HG03108 (cell line): ENCODE data around the gene KRTAP10-10.
"Not testable (repeated sequence)": the region's sequence is repeated elsewhere in the genome, so short reads cannot be mapped to it uniquely, and the experiment has no call there.

Experiments used
- ATAC-seq: cut with Tn5 transposase; IDR thresholded peaks from one replicate; pipeline ENCODE4 v1.9.1; 2021; ENCODE audit warnings: moderate library complexity; ENCODE audit not compliant: unreplicated experiment

The KRTAP10-10 gene

GRCh38 chr21:44649521-44650100, 12.5 kb downstream of the KRTAP10-10 start:
- ATAC-seq, result no peak

GRCh38 chr21:44650265-44650972, 13.3 kb downstream of the KRTAP10-10 start:
- ATAC-seq, result no peak

DNA sequence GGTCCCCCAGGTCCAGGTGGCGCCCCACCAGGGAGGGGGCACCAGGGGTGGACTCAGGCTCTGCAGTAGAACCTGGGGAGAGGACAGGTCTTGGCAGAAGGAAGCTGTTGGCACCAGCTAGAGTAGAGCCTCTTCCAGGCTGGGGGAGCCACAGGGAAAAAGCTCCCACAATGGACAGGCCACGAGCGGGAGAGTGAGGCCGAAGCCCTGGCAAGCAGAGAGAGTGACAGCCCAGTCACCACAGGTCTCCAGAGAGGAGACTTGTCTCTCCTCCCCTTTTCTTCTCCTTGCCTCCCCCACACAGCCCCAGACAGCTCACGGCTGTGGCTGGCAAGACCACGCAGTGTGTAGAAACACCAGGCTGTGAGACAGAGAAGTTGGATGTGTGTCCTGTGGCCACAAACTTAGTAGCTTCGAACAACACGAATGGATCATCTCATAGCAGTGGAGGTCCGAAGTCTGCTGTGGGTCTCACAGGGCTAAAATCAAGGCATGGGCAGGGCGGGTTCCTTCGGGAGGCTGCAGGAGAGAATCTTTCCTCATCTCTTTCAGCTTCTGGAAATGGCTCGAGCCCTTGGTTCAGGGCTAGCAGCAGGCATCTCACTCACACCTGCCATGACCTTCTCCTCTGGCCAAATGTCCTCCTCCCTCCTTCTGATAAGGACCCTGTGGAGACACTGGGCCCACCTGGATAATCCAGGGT, 14.0 kb downstream of the KRTAP10-10 start:
- no peak for ATAC-seq

GRCh38 chr21:44653123-44653522, 16.0 kb downstream of the KRTAP10-10 start:
- ATAC-seq, result no peak

- ATAC-seq, result no peak
These were observed 16.8 kb downstream of the KRTAP10-10 start for GRCh38 chr21:44653656-44654575.

DNA sequence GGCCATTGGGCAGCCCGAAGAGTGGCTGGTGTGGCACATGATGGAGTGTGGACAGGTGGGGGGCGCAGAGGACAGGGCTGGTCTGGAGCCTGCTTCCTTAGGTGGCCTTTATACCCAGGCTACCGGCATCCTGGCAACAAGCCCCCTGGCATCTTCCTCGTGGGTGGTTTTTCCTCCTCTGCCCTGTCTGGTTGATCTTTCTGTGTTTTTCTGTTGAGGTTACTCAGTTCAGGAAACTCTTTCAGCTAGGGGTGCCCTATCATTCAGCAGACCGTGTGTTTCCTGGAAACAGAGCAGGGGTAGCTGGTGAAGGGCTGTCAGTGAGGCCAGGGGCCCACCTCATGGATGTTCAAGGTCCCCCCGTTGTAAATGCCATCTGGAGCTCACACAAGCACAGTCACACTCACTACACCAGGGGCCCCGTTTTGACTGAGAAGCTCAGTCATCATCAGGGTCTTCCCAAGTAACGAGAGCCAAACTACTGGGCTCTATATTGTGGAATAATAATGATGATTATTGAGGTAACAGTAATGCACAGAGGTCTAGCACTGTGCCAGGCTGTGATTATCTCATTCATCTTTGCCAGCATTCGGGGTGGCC, 17.5 kb downstream of the KRTAP10-10 start, which contains the start of gene KRTAP12-4:
Gene KRTAP12-4 (minus strand): TSS at position 84 of the 600 bp plus-strand sequence. CDS start 45 bp downstream, at position 39.
- no peak for ATAC-seq

DNA sequence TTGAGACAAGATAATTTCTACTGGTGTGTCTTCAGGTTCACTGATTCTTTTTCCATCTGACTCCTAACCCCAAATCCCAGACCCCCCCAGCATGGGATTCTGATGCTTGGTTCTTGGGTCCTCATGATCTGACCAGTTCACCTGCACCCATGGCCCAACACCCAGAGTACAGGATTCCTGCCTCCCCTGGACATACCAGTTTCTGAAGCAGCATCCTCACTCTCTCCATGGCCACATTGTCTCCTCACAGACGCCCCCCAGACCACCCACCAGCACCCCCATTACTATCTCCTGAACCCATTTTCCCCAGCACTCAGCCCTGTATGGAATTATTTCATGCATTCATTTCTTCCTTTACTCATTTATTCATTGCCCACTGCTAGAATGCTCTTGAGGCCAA, 19.7 kb downstream of the KRTAP10-10 start:
- ATAC-seq, result no peak

DNA sequence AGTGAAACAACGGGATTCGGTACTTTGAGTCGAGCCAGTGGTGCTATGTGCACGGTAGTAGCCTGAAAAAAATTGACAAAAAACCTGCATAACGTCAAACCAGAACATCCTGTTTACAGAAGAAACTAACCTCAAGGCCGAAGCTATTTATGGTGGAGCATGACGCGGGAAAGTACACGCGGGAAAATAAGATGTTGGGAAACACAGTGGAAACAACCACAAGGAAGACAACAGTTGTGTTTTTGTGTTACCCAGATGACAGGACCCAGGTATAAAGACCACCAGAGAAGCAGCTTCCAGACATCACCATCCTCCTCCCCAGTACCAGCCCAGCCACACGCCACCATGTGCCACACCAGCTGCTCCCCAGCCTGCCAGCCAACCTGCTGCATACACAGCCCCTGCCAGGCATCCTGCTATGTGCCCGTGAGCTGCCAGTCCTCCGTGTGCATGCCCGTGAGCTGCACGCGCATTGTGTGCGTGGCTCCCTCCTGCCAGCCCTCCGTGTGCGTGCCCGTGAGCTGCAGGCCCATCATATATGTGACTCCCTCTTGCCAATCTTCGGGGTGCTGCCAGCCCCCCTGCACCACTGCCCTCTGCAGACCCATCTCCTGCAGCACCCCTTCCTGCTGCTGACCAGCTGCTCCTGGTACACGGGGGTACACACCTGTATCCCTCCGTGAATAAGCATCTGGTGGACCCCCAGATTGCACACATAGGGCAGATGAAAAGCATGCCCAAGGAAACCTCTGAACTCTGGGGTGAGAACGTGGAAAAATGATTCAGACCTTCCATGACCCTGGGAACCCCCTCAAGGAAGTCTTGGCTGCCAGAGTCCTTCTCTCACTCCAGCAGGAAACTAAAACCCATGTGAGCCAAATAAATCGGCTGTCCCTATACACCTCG, 20.7 kb downstream of the KRTAP10-10 start, which contains the start of gene KRTAP12-3:
Gene KRTAP12-3 (plus strand): TSS at position 298 of the 906 bp plus-strand sequence. CDS start 48 bp downstream, at position 346.
- ATAC-seq, result no peak

GRCh38 chr21:44658541-44658910, 21.4 kb downstream of the KRTAP10-10 start:
- ATAC-seq, result no peak

DNA sequence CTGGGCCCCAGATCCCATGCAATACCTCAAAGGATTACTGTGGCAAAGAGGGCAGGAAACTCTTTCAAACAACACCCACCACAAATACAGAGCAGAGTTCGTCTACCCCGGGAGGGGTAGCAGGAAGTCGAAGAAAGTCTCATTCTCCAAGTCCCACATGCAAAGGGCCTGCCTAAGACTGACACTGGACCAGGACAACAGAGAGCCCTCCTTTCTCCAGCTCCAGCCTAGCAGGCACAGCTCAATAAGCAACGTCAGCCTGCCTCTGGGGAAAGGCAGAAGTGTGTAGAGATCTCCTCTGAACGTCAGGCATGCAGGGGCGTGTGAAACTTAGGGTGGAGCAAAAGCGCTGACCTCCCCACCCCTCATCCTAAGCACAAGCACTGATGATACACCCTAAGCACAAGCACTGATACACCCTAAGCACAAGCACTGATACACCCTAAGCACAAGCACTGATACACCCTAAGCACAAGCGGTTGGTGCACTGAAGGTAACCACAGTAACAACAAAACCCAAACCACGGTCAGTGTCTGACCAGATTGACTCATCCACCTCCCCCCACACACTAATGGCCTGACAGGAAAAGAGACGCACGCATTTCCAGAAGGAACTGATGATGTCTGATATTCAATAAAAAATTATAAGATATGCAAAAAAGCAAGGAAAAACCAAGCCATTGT, 21.9 kb downstream of the KRTAP10-10 start:
- no peak for ATAC-seq

DNA sequence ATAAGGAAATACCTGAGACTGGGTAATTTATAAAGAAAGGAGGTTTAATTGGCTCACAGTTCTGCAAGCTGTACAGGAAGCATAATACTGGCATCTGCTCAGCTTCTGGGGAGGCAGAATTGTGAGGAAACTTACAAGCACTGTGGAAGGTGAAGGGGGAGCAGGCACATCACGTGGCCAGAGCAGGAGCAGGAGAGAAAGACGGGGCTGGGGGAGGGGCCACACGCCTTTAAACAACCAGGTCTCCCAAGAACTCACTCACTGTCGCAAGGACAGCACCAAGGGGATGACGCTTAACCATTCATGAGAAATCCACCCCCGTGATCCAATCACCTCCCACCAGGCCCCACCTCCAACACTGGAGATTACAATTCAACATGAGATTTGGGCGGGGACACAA, 24.4 kb downstream of the KRTAP10-10 start:
- ATAC-seq, result not testable (repeated sequence)

DNA sequence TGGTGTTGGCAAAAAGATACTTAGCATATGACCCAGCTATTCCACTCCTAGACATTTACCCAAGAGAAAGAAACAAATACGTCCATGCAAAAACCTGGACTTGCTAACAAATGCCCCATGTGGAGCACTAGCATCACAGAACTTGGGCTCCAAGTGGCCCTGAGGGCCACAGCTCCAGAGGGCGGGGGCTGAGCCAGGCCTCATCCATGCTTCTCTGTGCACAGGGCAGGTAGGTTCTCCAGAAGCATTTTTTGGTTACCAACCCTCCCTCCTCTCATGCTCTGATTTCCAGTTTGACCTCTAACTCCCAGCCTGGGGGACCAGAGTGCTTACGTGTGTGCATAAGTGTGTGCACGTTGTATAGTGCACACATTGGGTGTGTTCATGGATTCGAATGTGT, 27.5 kb downstream of the KRTAP10-10 start:
- no peak for ATAC-seq

DNA sequence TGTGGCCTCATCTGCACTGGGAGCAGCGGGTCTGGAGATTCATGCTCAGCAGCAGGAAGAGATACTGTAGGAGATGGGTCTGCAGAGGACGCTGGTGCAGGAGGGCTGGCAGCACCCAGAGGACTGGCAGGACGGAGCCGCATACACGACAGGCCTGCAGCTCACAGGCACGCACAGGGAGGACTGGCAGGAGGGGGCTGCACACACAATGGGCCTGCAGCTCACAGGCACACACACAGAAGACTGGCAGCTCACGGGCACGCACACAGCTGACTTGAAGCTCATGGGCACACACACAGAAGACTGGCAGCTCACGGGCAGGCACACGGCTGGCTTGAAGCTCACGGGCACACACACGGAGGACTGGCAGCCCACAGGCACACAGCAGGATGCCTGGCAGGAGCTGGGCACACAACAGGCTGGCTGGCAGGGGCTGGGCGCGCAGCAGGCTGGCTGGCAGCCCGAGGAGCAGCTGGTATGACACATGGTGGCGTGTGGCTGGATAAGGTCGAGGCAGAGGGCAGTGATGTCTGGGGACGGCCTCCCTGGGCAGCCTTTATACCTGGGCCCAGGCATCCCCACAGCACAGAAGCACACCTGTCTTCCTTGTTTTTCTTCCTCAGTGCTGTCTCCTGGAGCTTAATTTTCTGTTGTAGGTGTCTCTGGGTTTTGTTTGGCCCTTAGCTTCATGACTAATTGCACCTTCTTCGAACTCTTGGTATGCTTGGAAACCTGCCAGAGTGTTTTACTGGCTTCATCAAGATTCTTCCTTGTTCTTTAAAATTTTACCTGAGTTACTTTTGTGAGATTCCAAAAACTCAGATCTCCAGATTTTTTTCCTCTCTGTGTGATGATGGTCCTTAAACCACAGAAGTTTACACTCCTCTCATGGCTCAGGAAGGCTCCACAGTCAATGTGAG, 29.5 kb downstream of the KRTAP10-10 start, which contains the start of gene KRTAP12-2:
Gene KRTAP12-2 (minus strand): TSS at position 527 of the 920 bp plus-strand sequence. CDS start 41 bp downstream, at position 486.
- no peak for ATAC-seq

DNA sequence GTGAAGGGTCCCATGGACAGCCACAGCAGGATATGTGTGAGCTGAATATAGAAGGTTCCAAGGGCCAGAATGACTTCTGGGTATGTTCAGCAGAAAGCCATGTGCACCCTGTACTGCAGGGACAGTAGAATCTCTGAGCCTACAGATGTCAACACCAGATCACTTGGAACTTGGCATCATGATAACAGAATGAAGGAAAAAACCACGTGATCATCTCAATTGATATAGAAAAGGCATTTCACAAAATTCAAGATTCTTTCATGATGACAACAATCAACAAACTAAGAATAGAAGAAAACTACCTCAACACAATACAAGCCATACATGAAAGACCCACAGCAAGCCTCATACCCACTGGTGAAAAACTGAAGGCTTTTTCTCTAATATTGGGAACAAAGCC, 30.5 kb downstream of the KRTAP10-10 start:
- ATAC-seq, result no peak

- no peak for ATAC-seq
These were observed 33.7 kb downstream of the KRTAP10-10 start for GRCh38 chr21:44670642-44671432.

GRCh38 chr21:44671911-44672310, 34.8 kb downstream of the KRTAP10-10 start:
- ATAC-seq, result no peak

DNA sequence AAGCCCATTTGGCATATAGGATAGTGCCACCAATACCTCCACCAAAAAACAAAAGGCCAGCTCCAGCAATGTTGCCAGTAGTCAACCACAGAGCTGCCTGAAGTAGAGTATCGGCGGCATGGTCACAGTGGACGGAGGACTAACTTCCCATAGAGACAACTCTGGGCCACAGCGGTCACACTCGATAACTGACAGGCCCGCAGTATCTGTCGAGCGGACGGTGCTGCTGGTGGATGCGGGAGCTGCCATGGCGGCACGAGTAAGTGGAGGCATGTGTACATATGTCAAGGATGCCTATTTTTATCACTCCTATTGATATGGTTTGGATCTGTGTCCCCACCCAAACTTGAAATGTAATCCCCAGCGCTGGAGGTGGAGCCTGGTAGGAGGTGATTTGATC, 40.7 kb downstream of the KRTAP10-10 start:
- ATAC-seq, result no peak
